GM12864 (cell line): ENCODE measurements around the gene NAT9.

Experiments
- DNase-seq: peaks from one replicate; pipeline ENCODE4 v3.0.0-alpha.2; 2011; ENCODE audit warnings: low read depth
- H3K4me3 ChIP-seq: 2 replicates; pipeline ENCODE4 v1.5.1; 2011; ENCODE audit warnings: mild to moderate bottlenecking, low read depth, low read length, control low read depth
- TF ChIP-seq, protein P1 (sequence below): IDR thresholded peaks from 2 replicates; pipeline ENCODE4 v1.5.1; 2011; ENCODE audit warnings: low read depth, mild to moderate bottlenecking, moderate library complexity, low read length, control low read depth, inconsistent platforms; ENCODE audit errors: missing control alignments

NAT9 gene

GRCh38 chr17:74757931-74758847 lies 18.0 kb downstream of the NAT9 start:
- no peak overlapping the region for H3K4me3 ChIP-seq
- TF ChIP-seq, protein P1, sequence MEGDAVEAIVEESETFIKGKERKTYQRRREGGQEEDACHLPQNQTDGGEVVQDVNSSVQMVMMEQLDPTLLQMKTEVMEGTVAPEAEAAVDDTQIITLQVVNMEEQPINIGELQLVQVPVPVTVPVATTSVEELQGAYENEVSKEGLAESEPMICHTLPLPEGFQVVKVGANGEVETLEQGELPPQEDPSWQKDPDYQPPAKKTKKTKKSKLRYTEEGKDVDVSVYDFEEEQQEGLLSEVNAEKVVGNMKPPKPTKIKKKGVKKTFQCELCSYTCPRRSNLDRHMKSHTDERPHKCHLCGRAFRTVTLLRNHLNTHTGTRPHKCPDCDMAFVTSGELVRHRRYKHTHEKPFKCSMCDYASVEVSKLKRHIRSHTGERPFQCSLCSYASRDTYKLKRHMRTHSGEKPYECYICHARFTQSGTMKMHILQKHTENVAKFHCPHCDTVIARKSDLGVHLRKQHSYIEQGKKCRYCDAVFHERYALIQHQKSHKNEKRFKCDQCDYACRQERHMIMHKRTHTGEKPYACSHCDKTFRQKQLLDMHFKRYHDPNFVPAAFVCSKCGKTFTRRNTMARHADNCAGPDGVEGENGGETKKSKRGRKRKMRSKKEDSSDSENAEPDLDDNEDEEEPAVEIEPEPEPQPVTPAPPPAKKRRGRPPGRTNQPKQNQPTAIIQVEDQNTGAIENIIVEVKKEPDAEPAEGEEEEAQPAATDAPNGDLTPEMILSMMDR = no peak
- no peak for DNase-seq

DNA sequence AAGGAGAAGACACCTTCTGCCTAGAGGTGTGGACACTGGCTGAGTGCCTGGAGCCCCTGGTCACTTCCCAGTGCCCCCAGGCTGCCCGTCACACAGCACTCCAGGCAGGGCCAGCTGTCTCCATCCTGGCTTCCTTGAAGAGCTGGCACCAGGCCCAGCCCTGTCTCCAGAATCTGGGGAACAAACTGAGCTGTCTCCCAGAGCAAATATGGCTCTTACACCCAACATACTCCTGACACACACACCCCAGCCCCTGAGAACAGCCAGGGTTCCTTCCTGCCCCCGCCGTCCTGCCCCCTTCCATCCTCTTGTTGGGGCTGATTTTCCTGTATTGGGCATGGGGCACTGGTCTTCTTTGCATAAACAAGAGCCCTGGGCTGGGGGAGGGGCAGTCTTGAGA lies 18.6 kb downstream of the NAT9 start:
- H3K4me3 ChIP-seq = no peak overlapping the region
- DNase-seq = no peak
- TF ChIP-seq, protein P1 = no peak

- no peak overlapping the region for H3K4me3 ChIP-seq
- TF ChIP-seq, protein P1 = no peak
- DNase-seq = no peak
Observed at GRCh38 chr17:74756891-74757290, 19.3 kb downstream of the NAT9 start.

GRCh38 chr17:74755533-74755932 lies 20.6 kb downstream of the NAT9 start:
- H3K4me3 ChIP-seq = no peak overlapping the region
- DNase-seq = no peak
- TF ChIP-seq, protein P1 = no peak

DNA sequence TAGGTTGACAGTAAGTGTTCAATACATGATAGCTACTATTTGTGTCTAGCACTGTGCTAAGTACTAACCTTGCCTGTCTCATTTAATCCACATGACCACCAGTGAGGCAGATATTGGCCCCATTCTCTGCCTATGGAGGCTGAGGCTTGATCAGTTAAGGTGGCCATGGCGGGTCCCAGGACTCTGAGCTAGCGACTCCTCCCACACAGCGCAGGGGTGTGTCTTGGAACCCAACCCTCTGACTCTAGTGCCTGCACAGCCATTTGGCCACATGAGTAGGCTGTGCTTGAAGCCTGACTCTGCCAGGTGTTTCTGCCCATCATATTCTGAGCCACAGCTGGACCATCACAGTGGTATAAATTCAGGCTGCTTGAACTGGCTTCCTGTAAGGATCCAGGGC lies 21.3 kb downstream of the NAT9 start:
- no peak for DNase-seq
- no peak overlapping the region for H3K4me3 ChIP-seq
- TF ChIP-seq, protein P1 = no peak

DNA sequence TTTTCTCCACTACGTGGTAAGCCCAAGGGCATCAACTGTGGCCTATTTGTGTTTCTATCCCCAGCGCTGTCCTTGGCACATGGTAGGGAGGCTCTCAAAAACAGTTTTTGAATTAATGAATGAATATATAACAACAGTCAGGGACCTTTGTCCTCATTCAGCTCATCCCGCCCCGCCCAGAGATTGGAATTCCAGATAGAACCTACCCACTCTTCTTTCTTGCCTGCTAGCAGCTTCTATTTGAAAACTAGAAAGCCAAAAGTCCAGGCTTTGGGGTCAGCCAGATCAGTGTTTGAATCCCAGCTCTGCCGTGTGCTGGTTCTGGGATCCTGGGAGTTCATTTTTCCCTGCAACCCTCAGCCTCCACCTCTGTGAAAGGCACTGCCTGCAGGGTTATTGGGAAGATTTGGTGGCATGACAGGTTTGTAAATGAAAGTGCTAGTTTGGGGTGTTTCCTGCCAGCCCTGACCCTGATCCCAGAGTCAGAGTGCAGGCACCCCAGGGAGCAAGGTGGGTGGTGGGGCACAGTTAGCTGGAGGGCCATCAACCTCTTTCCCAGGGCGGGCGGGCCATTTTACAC lies 23.2 kb downstream of the NAT9 start:
- no peak for DNase-seq
- no peak overlapping the region for H3K4me3 ChIP-seq
- TF ChIP-seq, protein P1 = no peak
